H1 (cell line): Measurements from ENCODE around the gene HP1BP3. TPM values are rescaled to one million over a fixed set of nuclear protein-coding genes. Genes with fewer than 3 reads are reported as not detected.

ENCODE experiments used
- ASH2L ChIP-seq: fragments of 200-600, 300-600 bp; sonication (generic); IDR thresholded peaks from one replicate; pipeline ENCODE4 v1.7.1; 2017; ENCODE audit warnings: low read length
- BACH1 ChIP-seq: IDR thresholded peaks from 2 replicates; pipeline ENCODE4 v1.6.1; 2012; ENCODE audit warnings: low read length, improper control_type of control experiment
- BRCA1 ChIP-seq: IDR thresholded peaks from 2 replicates; pipeline ENCODE4 v1.6.1; 2012; ENCODE audit warnings: low read depth, low read length, improper control_type of control experiment
- CHD7 ChIP-seq: fragments of 300-600 bp; sonication (generic); IDR thresholded peaks from 2 replicates; pipeline ENCODE4 v1.7.1; 2012; ENCODE audit warnings: low read length, moderate library complexity, mild to moderate bottlenecking, inconsistent platforms; ENCODE audit not compliant: insufficient replicate concordance
- GABPA ChIP-seq: IDR thresholded peaks from 2 replicates; pipeline ENCODE4 v1.6.1; 2011; ENCODE audit warnings: mild to moderate bottlenecking, low read length, moderate library complexity, borderline replicate concordance; ENCODE audit not compliant: insufficient read depth
- RNF2 ChIP-seq: fragments of 200-900, 300-1000 bp; sonication (generic); IDR thresholded peaks from 2 replicates; pipeline ENCODE4 v1.7.1; 2016; ENCODE audit warnings: borderline replicate concordance, low read depth, mild to moderate bottlenecking, antibody characterized with exemption, low read length; ENCODE audit not compliant: poor library complexity, severe bottlenecking; ENCODE audit errors: missing control alignments
- SP4 ChIP-seq: IDR thresholded peaks from 2 replicates; pipeline ENCODE4 v1.6.1; 2012; ENCODE audit warnings: low read length, inconsistent platforms
- YY1 ChIP-seq: IDR thresholded peaks from 2 replicates; pipeline ENCODE4 v1.6.1; 2011; ENCODE audit warnings: low read depth, mild to moderate bottlenecking, low read length
- polyA plus RNA-seq, 7 experiments: library from polyadenylated mRNA; depleted of rRNA in 3 of 7; stranded (reverse) in 5 of 7; unstranded in 2 of 7; fragments of >200 nt in 5 of 7; fragments of 200-250 nt in 2 of 7; gene quantifications; 1 replicate in 5 of 7; 2 replicates in 1 of 7; 4 replicates in 1 of 7; pipeline versions ENCODE4 v1.2.1 to v1.2.3, GENCODE V29; 2011 to 2013; ENCODE audit warnings: missing spikeins in 2 of 7, mixed read lengths in 2 of 7
- total RNA-seq: library from RNA; stranded (reverse); fragmentation: NEBNext Ultra II Directional; extraction: Animal tissue kit (Norgen Biotek cat#: 25700); gene quantifications from 2 replicates; pipeline ENCODE4 v1.2.1, GENCODE V29; 2021

Gene HP1BP3
- total and polyA plus RNA-seq, 2 of the 8 experiments (the other 6 are each of a cell fraction or from before 2014, with no cell fraction given): 47.4 to 125 TPM

GRCh38 chr1:20719261-20719660, 67.8 kb downstream of the HP1BP3 start (continued):
- TF ChIP-seq CHD7 (no peak), YY1 (no peak), GABPA (no peak), ASH2L (no peak), BACH1 (no peak), SP4 (no peak), BRCA1 (no peak), RNF2 (no peak)
